ENCODE data around the gene CYP3A4. TPM values are rescaled to one million over a fixed set of nuclear protein-coding genes. Genes with fewer than 3 reads are reported as not detected.

CYP3A4 gene
- total RNA-seq, 1 experiment from 2014 or later: not detected

- Histone ChIP-seq H2AK5ac (ENCODE audit: insufficient read length, low read length) (no peak overlapping the region), H3T11ph (ENCODE audit: low read length) (no peak overlapping the region), H3K18ac (ENCODE audit: insufficient read length, low read depth, low read length) (no peak overlapping the region), H2BK20ac (ENCODE audit: low read depth, low read length, poor library complexity, severe bottlenecking) (no peak overlapping the region), H3K79me1 (ENCODE audit: insufficient read depth, low read depth, low read length, poor library complexity, severe bottlenecking) (no peaks in the 10 kb centered on the region), H2BK12ac (ENCODE audit: insufficient read length, low read depth, low read length) (no peak overlapping the region), H2AFZ (ENCODE audit: low read length) (no peak overlapping the region), H2BK15ac (ENCODE audit: low read depth, low read length) (no peak overlapping the region), H4K20me1 (ENCODE audit: control insufficient read depth, insufficient read depth, insufficient read length) (no peaks in the 10 kb centered on the region), H3K4me2 (ENCODE audit: insufficient read depth, insufficient read length, low read length) (no peak overlapping the region), H3K27ac (ENCODE audit: insufficient read length, low read depth, low read length) (no peak overlapping the region), H3K14ac (ENCODE audit: insufficient read depth, low read length) (no peak overlapping the region), H3K9me3 (ENCODE audit: control insufficient read depth, low read depth, low read length) (no peaks in the 10 kb centered on the region), H3K27me3 (ENCODE audit: insufficient read depth, low read length) (no peaks in the 10 kb centered on the region), H3K56ac (ENCODE audit: insufficient read length, low read depth, low read length) (no peak overlapping the region), H3K9ac (ENCODE audit: extremely low read depth, insufficient read length, low read length) (no peak overlapping the region), H3K79me2 (ENCODE audit: insufficient read depth, low read length) (no peaks in the 10 kb centered on the region), H3K23ac (ENCODE audit: insufficient read length, low read depth, low read length) (no peak overlapping the region), H2BK120ac (ENCODE audit: low read depth, low read length, poor library complexity, severe bottlenecking) (no peak overlapping the region), H3K4ac (ENCODE audit: low read depth, low read length) (no peak overlapping the region), H4K8ac (replicated peaks; ENCODE audit: insufficient read length, low read depth, low read length) (no peak overlapping the region), H3K4me1 (ENCODE audit: insufficient read depth, low read length) (no peaks in the 10 kb centered on the region), H2BK5ac (ENCODE audit: insufficient read length, low read length) (no peak overlapping the region), H4K91ac (ENCODE audit: insufficient read length, low read depth, low read length) (no peak overlapping the region), H3K23me2 (ENCODE audit: insufficient read length, low read depth, low read length, poor library complexity, severe bottlenecking) (no peaks in the 10 kb centered on the region), H4K5ac (ENCODE audit: insufficient read length, low read depth, low read length) (no peak overlapping the region)
- H3K27me3 Mint-ChIP-seq (ENCODE audit: low read depth): peaks cover 3% of the 10 kb centered on the region; the same call in 1 of the 2 replicates
- TF ChIP-seq CTCF (conservative IDR thresholded peaks at IDR 0.05): no peak
- H3K27ac Mint-ChIP-seq: no peak overlapping the region
- no peaks in the 10 kb centered on the region for H3K36me3 Mint-ChIP-seq (ENCODE audit: insufficient read depth in 1 of 3, low read depth in 3 of 3)
- no peak for DNase-seq
- H3K9me3 Mint-ChIP-seq: no peaks in the 10 kb centered on the region
- H3K4me1 Mint-ChIP-seq: peaks cover 2 to 4% of the 10 kb centered on the region in 2 experiments; a peak in 1 of 4 replicates
- no CpG with 5 or more reads among the region's 2 CpGs for WGBS (ENCODE audit: extremely low coverage, insufficient read length, low lambda C conversion rate)
- H3K4me3 Mint-ChIP-seq: no peak overlapping the region
Observed at GRCh38 chr7:99827040-99827778, 43.2 kb upstream of the CYP3A4 start.
